GM18907 (cell line): ENCODE data around the gene CD300E.

Experiments used
- ATAC-seq: cut with Tn5 transposase; IDR thresholded peaks from one replicate; pipeline ENCODE4 v1.9.1; 2021; ENCODE audit warnings: mild to moderate bottlenecking, moderate library complexity; ENCODE audit not compliant: unreplicated experiment

The CD300E gene, protein sequence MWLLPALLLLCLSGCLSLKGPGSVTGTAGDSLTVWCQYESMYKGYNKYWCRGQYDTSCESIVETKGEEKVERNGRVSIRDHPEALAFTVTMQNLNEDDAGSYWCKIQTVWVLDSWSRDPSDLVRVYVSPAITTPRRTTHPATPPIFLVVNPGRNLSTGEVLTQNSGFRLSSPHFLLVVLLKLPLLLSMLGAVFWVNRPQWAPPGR

DNA sequence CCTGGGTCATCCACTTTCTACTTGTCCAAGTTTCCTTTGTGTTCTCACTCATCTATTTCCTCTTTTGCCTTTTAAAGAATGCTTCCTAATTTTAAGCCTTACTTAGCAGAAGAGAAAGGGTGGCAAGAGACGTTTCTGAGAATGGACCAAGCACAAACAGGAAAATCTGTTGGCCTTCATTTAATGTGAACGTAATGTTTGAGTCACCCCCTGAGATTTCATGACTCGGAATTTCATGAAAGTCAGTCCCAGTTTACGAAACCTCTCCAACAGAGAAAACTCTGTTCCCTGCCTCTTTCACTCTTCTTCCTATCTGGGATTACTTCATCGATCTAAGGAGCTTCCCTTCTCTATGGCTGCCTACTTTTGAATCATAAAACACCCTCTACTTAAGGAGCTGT is at the start of gene CD300E:
Gene CD300E, minus strand, starts transcription at position 46 of the 401 bp plus-strand sequence. CDS start 117 bp downstream, outside the sequence.
- ATAC-seq = no peak

DNA sequence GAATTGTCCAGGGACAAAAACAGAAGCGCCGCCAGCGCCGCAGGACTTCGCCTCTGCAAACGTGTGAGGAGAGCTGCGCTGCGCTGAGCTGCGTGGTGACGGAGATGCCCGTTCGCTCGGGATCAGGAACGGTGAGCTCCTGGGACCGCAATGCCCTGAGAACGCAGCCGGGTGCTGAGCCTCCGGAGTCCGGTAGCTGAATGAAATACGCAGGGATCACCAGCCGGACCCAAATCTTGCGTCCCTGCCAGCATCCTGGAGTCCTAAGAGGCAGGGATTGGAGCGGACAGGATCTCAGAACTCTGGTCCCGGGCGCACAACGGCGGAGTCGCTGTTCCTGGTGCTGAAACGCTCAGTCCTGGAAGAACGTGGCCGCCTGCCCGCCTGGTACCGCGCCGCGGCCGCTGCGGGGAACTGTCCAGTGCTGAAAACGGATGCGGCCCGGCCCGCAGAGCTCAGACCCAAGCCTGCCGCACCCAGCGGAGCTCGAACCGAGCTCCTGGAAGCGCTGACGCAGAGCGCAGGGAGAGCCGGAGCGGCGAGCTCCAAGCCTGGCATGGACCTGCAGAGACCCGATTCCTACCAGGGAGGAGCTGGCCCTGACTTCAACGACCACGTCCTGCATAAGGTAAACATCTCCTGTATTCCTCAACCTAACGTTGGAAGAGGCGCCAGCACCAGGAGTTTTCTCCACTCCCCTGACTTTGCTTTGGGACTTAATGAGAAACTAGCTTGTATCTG is 47.7 kb upstream of the CD300E start:
- no peak for ATAC-seq

DNA sequence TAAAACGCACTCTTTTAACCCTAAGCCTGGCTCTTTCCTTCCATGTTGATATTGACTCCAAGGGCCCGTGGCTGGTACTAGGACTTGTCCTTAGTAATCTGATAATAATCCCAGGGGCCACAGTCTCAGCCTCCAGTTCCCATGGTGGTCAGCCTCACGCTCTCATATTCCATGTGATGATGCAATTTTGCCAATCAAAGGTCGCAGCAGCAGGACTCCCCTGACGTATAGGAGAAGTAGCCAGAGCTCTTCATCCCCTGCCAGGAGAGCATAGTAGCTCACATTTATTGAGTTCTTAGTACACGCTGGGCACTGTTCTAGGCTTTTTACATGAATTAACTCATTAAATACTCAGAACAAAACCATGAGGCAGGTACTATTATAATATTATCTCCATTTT is 46.8 kb upstream of the CD300E start:
- no peak for ATAC-seq

DNA sequence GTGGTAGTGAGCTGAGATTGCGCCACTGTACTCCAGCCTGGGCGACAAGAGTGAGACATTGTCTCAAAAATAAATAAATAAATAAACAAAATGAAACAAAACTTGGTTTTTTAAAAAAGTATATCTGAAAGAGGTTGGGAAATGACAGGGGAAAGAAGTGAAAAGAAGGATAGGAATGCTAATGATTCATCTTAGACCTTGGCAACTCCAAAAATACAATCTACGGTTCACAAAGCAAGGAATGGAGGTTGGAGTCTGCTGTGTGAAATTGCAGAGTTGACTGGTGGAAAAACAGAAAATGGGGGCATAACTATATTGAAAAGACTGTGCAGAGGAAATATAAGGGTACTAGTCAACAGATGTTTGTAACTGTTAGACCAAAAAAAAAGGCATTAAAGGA is 40.0 kb upstream of the CD300E start:
- ATAC-seq = no peak

DNA sequence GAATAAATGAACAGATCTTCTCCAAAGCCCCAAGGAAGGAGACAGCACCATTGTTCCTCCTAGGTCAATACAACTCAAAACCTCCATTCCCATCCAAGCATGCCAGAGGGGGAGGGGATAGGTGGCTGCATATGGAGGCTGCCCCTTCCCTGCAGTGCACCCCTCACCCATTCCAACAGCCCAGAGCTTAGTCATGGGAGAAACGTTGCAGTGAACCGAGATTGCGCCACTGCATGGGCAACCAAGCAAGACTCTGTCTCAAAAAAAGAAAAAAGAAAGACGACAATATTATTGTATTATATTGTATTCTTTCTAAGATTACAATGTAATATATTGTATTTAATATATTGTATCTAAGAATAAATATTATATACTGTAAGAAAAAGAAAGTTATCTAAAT is 36.4 kb upstream of the CD300E start:
- ATAC-seq = no peak

DNA sequence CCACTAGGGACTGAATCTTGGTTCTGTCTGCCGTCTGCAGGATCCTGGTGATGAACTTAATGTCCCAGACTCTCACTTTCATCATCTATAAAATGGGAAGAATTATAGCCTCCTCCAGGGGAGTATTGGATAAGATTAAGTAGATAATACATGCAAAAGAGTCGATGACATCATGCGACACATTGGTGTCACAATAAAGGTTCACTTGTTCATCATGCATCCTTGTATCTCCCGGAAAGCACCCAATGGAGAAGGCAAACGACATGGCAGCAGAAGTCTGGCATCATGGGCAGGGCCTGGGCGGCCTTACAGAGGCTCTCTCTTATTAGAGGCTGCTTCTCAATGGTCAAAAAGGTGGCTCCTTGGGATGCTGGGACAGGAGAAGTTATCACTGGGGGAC is 35.1 kb upstream of the CD300E start:
- ATAC-seq = no peak

- no peak for ATAC-seq
Observed at GRCh38 chr17:74654742-74655141, 31.2 kb upstream of the CD300E start.

GRCh38 chr17:74652020-74652419 is 28.5 kb upstream of the CD300E start:
- no peak for ATAC-seq

- no peak for ATAC-seq
Observed at GRCh38 chr17:74649909-74650308, 26.4 kb upstream of the CD300E start.

DNA sequence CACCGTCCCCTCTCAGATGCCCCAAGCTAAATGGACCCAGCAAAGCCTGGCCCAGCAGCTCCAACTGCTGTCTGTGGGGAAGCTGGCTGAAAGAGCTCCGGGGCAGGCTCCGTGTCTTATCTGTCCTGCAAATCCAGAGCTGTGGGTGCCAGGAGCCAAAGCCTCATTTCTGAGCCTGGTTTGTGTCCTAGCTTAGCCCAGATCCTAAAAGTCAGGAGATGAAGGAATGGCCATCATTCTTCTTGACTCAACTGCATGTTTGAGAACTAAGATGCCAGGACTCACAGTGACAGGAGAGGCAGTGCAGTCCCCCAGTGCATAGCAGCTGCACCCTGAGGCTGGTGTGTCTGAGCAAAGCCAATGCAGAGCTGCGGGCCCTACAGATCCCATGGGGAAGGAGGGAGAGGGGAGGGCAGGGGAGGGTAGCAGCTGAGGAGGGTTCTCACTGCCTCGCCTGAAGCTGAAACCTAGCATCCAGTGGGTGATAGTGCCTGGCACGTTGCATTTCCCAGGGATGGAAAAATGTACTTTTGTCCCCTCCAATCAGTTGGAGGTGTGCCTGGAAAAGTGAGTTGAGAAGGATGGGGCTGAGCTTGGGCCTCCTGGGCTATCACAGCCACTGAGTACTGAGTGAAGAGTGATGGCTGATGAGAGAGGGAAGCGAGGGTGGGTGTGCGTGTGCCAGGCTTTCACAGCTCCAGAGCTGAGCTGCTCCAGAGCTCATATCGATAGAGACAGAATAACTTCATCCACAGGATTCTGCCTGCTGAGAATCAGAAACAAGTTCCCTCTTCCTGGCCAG is 24.5 kb upstream of the CD300E start:
- ATAC-seq = no peak

DNA sequence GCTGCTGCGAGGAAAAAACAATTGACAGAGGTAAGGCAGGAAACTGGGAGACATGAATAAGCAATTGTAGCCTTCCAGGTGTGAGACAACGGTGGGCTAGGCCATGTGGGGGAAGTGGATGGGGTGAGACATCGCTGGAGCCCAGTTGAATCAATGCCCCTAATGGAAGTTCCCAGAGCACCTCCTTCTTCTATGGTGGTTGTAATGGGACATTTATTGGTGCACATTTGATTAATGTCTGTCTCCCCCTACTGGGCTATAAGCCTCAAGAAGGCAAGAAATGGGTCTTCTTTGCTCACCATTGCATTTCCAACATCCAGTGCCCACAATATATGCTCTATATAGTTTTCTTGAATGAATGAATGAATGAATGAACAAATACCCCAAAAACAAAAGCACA is 22.7 kb upstream of the CD300E start:
- no peak for ATAC-seq

- ATAC-seq = no peak
Observed at GRCh38 chr17:74645010-74645409, 21.5 kb upstream of the CD300E start.

DNA sequence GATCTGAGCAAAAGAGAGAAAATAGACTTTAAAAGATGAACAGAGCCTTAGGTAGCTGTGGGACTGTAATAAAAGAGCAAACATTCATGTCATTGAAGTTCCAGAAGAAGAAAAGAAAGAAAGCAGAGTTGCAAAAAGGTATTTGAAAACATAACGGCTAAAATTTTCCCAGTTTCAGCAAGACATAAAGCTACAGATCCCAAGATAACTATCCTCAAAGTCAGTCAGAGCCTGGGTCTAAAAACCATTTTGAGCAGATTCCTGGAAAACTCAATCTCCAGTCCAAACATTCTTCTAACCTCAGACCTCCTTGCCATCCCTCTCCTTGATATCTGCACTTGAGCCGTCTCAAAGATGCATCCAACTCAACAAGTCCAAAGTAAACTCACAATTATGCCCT is 20.9 kb upstream of the CD300E start:
- ATAC-seq = no peak

GRCh38 chr17:74643826-74644225 is 20.3 kb upstream of the CD300E start:
- no peak for ATAC-seq

DNA sequence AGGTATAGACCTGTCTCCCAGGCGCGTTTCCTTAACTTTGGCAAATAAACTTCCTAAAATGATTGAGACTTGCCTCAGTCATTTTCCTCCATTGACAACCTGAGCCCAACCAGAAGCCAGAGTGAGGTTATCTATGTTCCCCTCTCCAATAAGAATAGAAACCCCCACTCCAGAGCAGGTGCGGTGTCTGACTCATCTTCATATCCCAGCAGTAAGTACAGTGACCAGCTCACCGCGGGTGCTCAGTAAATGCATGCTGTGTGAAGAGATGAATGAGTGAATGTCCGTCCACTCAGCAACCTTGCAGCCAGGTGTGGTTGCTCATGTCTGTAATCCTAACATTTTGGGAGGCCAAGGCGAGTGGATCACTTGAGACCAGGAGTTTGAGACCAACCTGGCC is 19.5 kb upstream of the CD300E start:
- ATAC-seq = no peak

DNA sequence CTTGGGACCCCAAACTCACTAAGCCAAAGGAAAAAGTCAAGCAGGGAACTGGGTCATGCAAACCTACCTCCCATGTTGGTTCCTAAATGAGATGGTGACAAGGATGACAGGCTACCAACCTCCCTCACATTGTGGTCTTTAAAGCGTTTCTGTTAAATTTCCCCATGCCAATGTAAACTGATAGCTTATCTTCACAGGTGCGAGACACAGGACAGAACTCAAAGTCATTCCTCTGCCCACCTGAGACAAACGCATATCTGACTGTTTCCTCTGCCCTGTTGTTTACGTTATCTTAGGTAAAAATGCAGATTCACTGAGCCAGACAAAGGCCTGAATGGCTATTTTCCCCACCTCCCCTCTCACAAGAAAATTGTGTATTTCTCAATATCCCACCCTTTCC is 19.0 kb upstream of the CD300E start:
- no peak for ATAC-seq

GRCh38 chr17:74641958-74642298 is 18.4 kb upstream of the CD300E start:
- ATAC-seq = no peak

DNA sequence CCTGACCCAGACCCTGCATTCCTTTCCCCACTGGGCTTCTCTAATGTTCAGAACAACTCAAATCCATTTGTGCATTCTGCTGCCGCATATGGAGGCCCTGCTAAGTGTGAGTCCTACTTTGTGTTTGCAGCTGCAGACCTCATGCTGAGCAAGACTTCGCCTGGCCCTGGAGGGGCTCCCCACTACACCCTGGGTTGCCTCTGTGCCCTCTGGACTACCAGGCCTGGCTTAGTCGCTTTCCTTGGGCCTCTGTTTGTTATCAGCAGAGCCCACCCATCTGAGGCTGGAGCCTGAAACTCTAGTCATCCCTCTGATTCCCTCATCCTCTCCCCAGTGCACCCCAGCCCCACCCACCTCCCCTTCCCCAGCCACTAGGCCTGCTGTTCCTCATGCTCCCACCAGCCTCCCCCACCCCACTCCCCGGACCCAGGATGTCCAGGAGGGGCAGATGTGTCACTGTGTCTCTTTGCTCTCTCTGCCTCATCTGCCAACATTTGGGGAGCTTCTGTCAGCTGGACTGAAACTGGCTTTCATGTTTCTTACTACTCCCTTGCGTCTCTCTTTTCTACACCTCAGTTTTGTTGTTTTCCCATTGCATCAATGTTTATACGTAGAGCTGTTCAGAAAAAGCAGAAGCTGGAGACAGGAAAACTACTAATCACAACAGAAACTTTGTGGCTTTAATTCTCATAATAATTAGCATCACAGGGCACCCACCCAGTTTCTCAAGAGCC is 17.9 kb upstream of the CD300E start:
- no peak for ATAC-seq

- no peak for ATAC-seq
Observed at GRCh38 chr17:74639704-74640151, 16.2 kb upstream of the CD300E start.

- ATAC-seq = no peak
Observed at GRCh38 chr17:74637926-74638325, 14.4 kb upstream of the CD300E start.

DNA sequence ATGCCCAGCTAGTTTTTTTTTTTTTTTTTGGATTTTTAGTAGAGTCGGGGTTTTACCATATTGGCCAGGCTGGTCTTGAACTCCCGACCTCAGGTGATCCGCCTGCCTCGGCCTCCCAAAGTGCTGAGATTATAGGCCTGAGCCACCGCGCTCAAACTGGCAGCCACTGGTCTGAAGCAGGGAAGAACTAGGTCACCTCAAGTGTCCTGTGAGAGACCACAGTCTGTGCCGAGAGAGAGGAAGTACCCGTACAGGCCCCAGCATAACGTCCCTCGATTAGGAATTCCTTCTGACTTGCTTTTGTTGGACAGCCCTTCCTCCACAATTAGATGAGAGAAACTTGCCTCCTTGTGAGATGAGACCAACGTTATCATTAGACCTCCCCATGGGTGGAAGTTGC is 13.7 kb upstream of the CD300E start:
- ATAC-seq = no peak
